H9 (cell line): ENCODE data around the gene MEF2A. TPM values are rescaled to one million over a fixed set of nuclear protein-coding genes. Genes with fewer than 3 reads are reported as not detected.

Experiments used
- DNase-seq: peaks from one replicate; pipeline ENCODE4 v3.0.0-alpha.2; 2017
- H2AFZ ChIP-seq: one replicate; pipeline ENCODE4 v1.6.1; 2013; ENCODE audit warnings: mild to moderate bottlenecking, low read length, control low read depth, moderate library complexity
- H2AK5ac ChIP-seq: 2 replicates; pipeline ENCODE4 v1.6.1; 2013; ENCODE audit warnings: low read length, control low read depth, mixed read lengths; ENCODE audit not compliant: insufficient read length
- H2BK120ac ChIP-seq: one replicate; pipeline ENCODE4 v1.6.1; 2013; ENCODE audit warnings: low read depth, mild to moderate bottlenecking, low read length, control low read depth, inconsistent platforms; ENCODE audit not compliant: poor library complexity, severe bottlenecking
- H2BK12ac ChIP-seq: 2 replicates; pipeline ENCODE4 v1.6.1; 2013; ENCODE audit warnings: low read length, control low read depth, mixed read lengths, low read depth; ENCODE audit not compliant: insufficient read length
- H2BK15ac ChIP-seq: 2 replicates; pipeline ENCODE4 v1.6.1; 2013; ENCODE audit warnings: low read depth, low read length, control low read depth
- H2BK20ac ChIP-seq: one replicate; pipeline ENCODE4 v1.6.1; 2013; ENCODE audit warnings: low read depth, mild to moderate bottlenecking, low read length, control low read depth, inconsistent platforms; ENCODE audit not compliant: poor library complexity, severe bottlenecking
- H2BK5ac ChIP-seq: 2 replicates; pipeline ENCODE4 v1.6.1; 2013; ENCODE audit warnings: low read length, control low read depth, mixed read lengths; ENCODE audit not compliant: insufficient read length
- H3K14ac ChIP-seq: 2 replicates; pipeline ENCODE4 v1.6.1; 2013; ENCODE audit warnings: low read length, control low read depth; ENCODE audit not compliant: insufficient read depth
- H3K18ac ChIP-seq: 2 replicates; pipeline ENCODE4 v1.6.1; 2013; ENCODE audit warnings: low read depth, mild to moderate bottlenecking, mixed read lengths, low read length, control low read depth; ENCODE audit not compliant: insufficient read length
- H3K23ac ChIP-seq: 2 replicates; pipeline ENCODE4 v1.6.1; 2013; ENCODE audit warnings: low read length, control low read depth, mixed read lengths, low read depth; ENCODE audit not compliant: insufficient read length
- H3K23me2 ChIP-seq: 2 replicates; pipeline ENCODE4 v1.6.1; 2013; ENCODE audit warnings: low read depth, mild to moderate bottlenecking, mixed read lengths, low read length, control low read depth; ENCODE audit not compliant: insufficient read length, poor library complexity, severe bottlenecking
- H3K27ac ChIP-seq: 2 replicates; pipeline ENCODE4 v1.5.1; 2013; ENCODE audit warnings: low read length, control low read depth, mixed read lengths, low read depth; ENCODE audit not compliant: insufficient read length
- H3K27me3 ChIP-seq: 2 replicates; pipeline ENCODE4 v1.6.1; 2013; ENCODE audit warnings: low read length, control low read depth, inconsistent platforms; ENCODE audit not compliant: insufficient read depth
- H3K4ac ChIP-seq: 2 replicates; pipeline ENCODE4 v1.6.1; 2013; ENCODE audit warnings: low read depth, mild to moderate bottlenecking, control low read depth, inconsistent platforms, low read length, moderate library complexity
- H3K4me1 ChIP-seq: 2 replicates; pipeline ENCODE4 v1.6.1; 2013; ENCODE audit warnings: low read length, control low read depth, inconsistent platforms; ENCODE audit not compliant: insufficient read depth
- H3K4me2 ChIP-seq: 2 replicates; pipeline ENCODE4 v1.6.1; 2013; ENCODE audit warnings: low read length, control low read depth, mixed read lengths; ENCODE audit not compliant: insufficient read length, insufficient read depth
- H3K56ac ChIP-seq: 2 replicates; pipeline ENCODE4 v1.6.1; 2013; ENCODE audit warnings: low read depth, mild to moderate bottlenecking, mixed read lengths, low read length, control low read depth; ENCODE audit not compliant: insufficient read length
- H3K79me1 ChIP-seq: 2 replicates; pipeline ENCODE4 v1.6.1; 2013; ENCODE audit warnings: low read depth, mild to moderate bottlenecking, moderate library complexity, low read length, control low read depth, inconsistent platforms; ENCODE audit not compliant: insufficient read depth, poor library complexity, severe bottlenecking
- H3K79me2 ChIP-seq: 2 replicates; pipeline ENCODE4 v1.6.1; 2013; ENCODE audit warnings: low read length, control low read depth, inconsistent platforms; ENCODE audit not compliant: insufficient read depth
- H3K9ac ChIP-seq: 2 replicates; pipeline ENCODE4 v1.6.1; 2013; ENCODE audit warnings: low read length, control low read depth, mixed read lengths; ENCODE audit not compliant: insufficient read length; ENCODE audit errors: extremely low read depth
- H3K9me3 ChIP-seq: one replicate; pipeline ENCODE4 v1.6.1; 2013; ENCODE audit warnings: low read depth, low read length, inconsistent platforms; ENCODE audit not compliant: control insufficient read depth
- H3T11ph ChIP-seq: one replicate; pipeline ENCODE4 v1.6.1; 2013; ENCODE audit warnings: mild to moderate bottlenecking, low read length, control low read depth, inconsistent platforms
- H4K20me1 ChIP-seq: one replicate; pipeline ENCODE4 v1.6.1; 2013; ENCODE audit not compliant: control insufficient read depth, insufficient read length, insufficient read depth
- H4K5ac ChIP-seq: 2 replicates; pipeline ENCODE4 v1.6.1; 2013; ENCODE audit warnings: low read depth, mild to moderate bottlenecking, mixed read lengths, low read length, control low read depth; ENCODE audit not compliant: insufficient read length
- H4K8ac ChIP-seq: replicated peaks from 2 replicates; pipeline ENCODE4 v1.6.1; 2013; ENCODE audit warnings: low read length, control low read depth, mixed read lengths, low read depth; ENCODE audit not compliant: insufficient read length
- H4K91ac ChIP-seq: 2 replicates; pipeline ENCODE4 v1.6.1; 2013; ENCODE audit warnings: low read depth, mild to moderate bottlenecking, moderate library complexity, mixed read lengths, low read length, control low read depth; ENCODE audit not compliant: insufficient read length
- H3K27ac Mint-ChIP-seq, 3 experiments: 2 replicates in 2 of 3; 3 replicates in 1 of 3; pipeline ENCODE4 v1.8.0; 2020 to 2021; ENCODE audit warnings: mixed read lengths in 3 of 3, mild to moderate bottlenecking in 1 of 3, moderate library complexity in 1 of 3
- H3K27me3 Mint-ChIP-seq: 2 replicates; pipeline ENCODE4 v1.8.0; 2021; ENCODE audit warnings: low read depth, mild to moderate bottlenecking, moderate library complexity, mixed read lengths
- H3K36me3 Mint-ChIP-seq, 3 experiments: 2 replicates in 2 of 3; 3 replicates in 1 of 3; pipeline ENCODE4 v1.8.0; 2020 to 2021; ENCODE audit warnings: low read depth in 3 of 3, mixed read lengths in 3 of 3; ENCODE audit not compliant: insufficient read depth in 1 of 3
- H3K4me1 Mint-ChIP-seq, 2 experiments: 2 replicates each; pipeline ENCODE4 v1.8.0; 2020; ENCODE audit warnings: mixed read lengths in 2 of 2
- H3K4me3 Mint-ChIP-seq, 2 experiments: 2 replicates in 1 of 2; 3 replicates in 1 of 2; pipeline ENCODE4 v1.8.0; 2020 to 2021; ENCODE audit warnings: mild to moderate bottlenecking in 2 of 2, mixed read lengths in 2 of 2, moderate library complexity in 1 of 2
- H3K9me3 Mint-ChIP-seq, 2 experiments: 2 replicates in 1 of 2; 3 replicates in 1 of 2; pipeline ENCODE4 v1.8.0; 2020; ENCODE audit warnings: mild to moderate bottlenecking in 2 of 2, mixed read lengths in 2 of 2, moderate library complexity in 1 of 2
- WGBS: extraction: QIAGEN DNeasy Blood & Tissue Kit; methylation state at CpG from one replicate; pipeline ENCODE4 v1.1.7; 2013; ENCODE audit warnings: missing lambda C conversion rate, low lambda C conversion rate, mixed read lengths; ENCODE audit not compliant: insufficient read length; ENCODE audit errors: extremely low coverage; 5-methylcytosine and 5-hydroxymethylcytosine counted together
- total RNA-seq: library from RNA; stranded (reverse); gene quantifications from 2 replicates; pipeline ENCODE4 v1.2.1, GENCODE V29; 2021
- TF ChIP-seq, protein P1 (sequence below): fragments of 200-600 bp; sonication (generic); conservative IDR thresholded peaks from 3 replicates; pipeline ENCODE4 v1.8.0; 2021; ENCODE audit warnings: antibody characterized with exemption, mild to moderate bottlenecking

MEF2A gene
- total RNA-seq, 1 experiment from 2014 or later = 20.7 TPM

DNA sequence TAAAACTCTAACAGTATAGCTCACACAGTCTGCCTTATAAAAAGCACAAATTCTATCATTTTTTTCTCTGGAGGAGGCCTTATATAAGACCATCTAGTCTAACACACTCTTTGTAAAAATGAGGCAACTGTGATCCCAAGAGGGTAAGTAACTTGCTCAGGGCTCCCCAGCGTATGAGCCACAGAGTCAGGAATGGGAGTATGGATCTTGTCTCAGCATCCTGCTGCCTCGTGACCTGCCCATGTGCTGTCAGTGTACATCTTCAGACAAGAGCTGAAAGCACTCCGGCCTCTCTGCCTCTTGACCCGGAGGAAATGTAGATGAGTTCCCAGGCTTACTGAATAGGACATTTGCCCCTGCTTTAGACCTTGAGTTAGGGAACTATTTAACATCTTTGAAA is 28.4 kb upstream of the MEF2A start:
- Histone ChIP-seq H3K23ac (no peak overlapping the region), H3K18ac (no peak overlapping the region), H3K79me1 (no peaks in the 10 kb centered on the region), H4K20me1 (no peaks in the 10 kb centered on the region), H3K23me2 (no peaks in the 10 kb centered on the region), H3K4ac (no peak overlapping the region), H2AK5ac (no peak overlapping the region), H2BK12ac (no peak overlapping the region), H3K79me2 (no peaks in the 10 kb centered on the region), H3K9ac (no peak overlapping the region), H3K14ac (no peak overlapping the region), H2AFZ (no peak overlapping the region), H2BK120ac (no peak overlapping the region), H2BK5ac (no peak overlapping the region), H3K56ac (no peak overlapping the region), H3K4me1 (no peaks in the 10 kb centered on the region), H4K5ac (no peak overlapping the region), H3K27me3 (no peaks in the 10 kb centered on the region), H3K27ac (no peak overlapping the region), H3K4me2 (no peak overlapping the region), H3K9me3 (no peaks in the 10 kb centered on the region), H2BK20ac (no peak overlapping the region), H2BK15ac (no peak overlapping the region), H4K91ac (no peak overlapping the region), H3T11ph (no peak overlapping the region), H4K8ac (no peak overlapping the region)
- no CpG with 5 or more reads among the region's 4 CpGs for WGBS
- TF ChIP-seq, protein P1, sequence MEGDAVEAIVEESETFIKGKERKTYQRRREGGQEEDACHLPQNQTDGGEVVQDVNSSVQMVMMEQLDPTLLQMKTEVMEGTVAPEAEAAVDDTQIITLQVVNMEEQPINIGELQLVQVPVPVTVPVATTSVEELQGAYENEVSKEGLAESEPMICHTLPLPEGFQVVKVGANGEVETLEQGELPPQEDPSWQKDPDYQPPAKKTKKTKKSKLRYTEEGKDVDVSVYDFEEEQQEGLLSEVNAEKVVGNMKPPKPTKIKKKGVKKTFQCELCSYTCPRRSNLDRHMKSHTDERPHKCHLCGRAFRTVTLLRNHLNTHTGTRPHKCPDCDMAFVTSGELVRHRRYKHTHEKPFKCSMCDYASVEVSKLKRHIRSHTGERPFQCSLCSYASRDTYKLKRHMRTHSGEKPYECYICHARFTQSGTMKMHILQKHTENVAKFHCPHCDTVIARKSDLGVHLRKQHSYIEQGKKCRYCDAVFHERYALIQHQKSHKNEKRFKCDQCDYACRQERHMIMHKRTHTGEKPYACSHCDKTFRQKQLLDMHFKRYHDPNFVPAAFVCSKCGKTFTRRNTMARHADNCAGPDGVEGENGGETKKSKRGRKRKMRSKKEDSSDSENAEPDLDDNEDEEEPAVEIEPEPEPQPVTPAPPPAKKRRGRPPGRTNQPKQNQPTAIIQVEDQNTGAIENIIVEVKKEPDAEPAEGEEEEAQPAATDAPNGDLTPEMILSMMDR = no peak
- no peak for DNase-seq
- no peaks in the 10 kb centered on the region for H3K4me1 Mint-ChIP-seq
- no peak overlapping the region; a peak in 1 of 7 replicates for H3K27ac Mint-ChIP-seq
- no peak overlapping the region for H3K4me3 Mint-ChIP-seq
- no peaks in the 10 kb centered on the region for H3K36me3 Mint-ChIP-seq
- H3K9me3 Mint-ChIP-seq = no peaks in the 10 kb centered on the region
- H3K27me3 Mint-ChIP-seq = peaks cover 2% of the 10 kb centered on the region; the same call in 1 of the 2 replicates
